Astrocyte of the cerebellum (primary cell): ENCODE results near the gene TSKS.
"Not testable (repeated sequence)": the region's sequence is repeated elsewhere in the genome, so short reads cannot be mapped to it uniquely, and the experiment has no call there.

ENCODE experiments used
- DNase-seq: peaks from one replicate; pipeline ENCODE4 v3.0.0-alpha.2; 2011; ENCODE audit warnings: low read depth
- H3K4me3 ChIP-seq: 2 replicates; pipeline ENCODE4 v1.5.1; 2011; ENCODE audit warnings: mild to moderate bottlenecking, low read depth, low read length, moderate library complexity
- CTCF ChIP-seq: IDR thresholded peaks from 2 replicates; pipeline ENCODE4 v1.5.1; 2012; ENCODE audit warnings: low read length, low read depth, moderate library complexity, mild to moderate bottlenecking; ENCODE audit errors: missing control alignments
- in situ Hi-C: cut with HindIII; loops from 2 replicates; pipeline ENCODE4 v1.10.0; 2017; ENCODE audit warnings: low sequenced_read_pairs

The TSKS gene

DNA sequence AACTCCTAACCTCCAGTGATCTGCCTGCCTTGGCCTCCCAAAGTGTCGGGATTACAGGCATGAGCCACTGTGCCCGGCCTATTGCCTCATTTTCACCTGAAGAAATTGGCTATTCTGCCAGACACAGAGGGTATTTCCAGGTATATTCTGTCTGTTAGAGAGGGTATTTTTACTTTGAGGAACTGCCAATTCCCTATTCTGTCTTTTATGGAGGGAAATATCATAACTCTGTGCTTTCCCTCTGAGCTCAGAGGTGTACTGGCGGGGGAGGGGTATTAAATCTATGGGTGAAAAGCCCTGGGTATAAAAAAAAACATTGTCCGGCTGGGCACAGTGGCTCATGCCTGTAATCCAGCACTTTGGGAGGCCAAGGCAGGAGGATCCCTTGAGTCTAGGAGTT, 24.8 kb downstream of the TSKS start:
- no peak for TF ChIP-seq CTCF
- no peak overlapping the region for H3K4me3 ChIP-seq
- DNase-seq: no peak
- in situ Hi-C loops: no loop called here

- no peak for DNase-seq
- no peak for TF ChIP-seq CTCF
- in situ Hi-C loops: no loop called here
- H3K4me3 ChIP-seq: no peak overlapping the region
These were observed 32.9 kb downstream of the TSKS start for GRCh38 chr19:49730166-49730565.

DNA sequence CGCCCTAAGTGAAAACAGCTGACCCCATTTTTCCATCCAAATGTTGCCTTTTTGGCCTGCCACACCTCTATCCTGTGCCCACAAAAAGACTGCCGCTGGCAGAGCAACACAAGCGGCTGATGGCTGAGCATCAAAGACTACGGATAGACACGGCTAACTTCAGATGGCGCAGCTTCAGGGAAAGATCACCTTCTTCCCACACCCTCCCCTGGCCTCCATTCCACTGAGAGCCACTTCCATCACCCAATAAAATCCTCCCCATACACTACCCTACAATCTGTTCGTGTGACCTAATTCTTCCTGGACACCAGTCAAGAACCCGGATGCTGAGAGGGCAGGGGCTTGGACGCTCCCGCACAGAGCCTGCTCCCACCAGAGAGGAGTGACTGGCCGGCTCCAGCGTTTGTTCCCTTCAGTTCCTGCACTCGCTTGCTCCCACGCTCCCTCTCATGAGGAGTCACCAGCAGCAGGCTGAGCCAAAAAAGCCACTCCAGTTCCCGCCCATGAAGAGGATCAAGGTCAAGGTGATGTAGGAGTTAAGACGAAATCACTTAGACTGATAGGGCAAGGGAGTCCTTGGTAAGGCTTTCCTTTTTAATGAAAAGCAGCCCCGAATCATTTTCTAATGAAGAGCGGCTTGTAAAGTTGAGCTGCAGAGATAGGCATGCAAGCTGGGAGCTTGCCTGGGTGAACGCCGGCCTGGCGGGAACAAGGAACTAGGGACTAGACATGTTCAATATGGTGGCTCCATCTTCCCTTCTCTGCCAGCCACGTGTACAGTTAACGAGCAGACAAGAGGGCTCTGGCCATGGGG, 35.7 kb downstream of the TSKS start:
- H3K4me3 ChIP-seq: no peak overlapping the region
- no peak for TF ChIP-seq CTCF
- in situ Hi-C loops: no loop called here
- DNase-seq: no peak

DNA sequence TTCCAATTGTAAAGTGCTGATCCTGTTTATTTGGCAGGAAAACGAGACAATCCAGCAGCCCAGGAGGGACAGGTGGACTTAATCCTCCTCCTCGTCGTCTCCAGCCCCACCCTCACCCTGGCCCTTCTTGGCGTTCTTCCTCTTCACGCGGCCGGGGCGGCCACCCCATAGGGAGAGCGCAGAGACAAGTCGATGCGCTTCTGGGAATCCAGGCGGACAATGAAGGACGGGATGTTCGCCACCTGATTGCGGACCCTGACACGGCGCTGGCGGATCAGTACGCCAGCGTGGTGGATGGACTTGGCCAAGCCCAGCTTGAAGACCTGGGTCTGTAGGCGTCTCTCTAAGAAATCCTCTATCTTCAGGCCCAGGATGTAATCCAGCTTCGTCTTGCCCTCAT, 43.7 kb downstream of the TSKS start:
- DNase-seq, in situ Hi-C loops, H3K4me3 ChIP-seq: not testable (repeated sequence)

DNA sequence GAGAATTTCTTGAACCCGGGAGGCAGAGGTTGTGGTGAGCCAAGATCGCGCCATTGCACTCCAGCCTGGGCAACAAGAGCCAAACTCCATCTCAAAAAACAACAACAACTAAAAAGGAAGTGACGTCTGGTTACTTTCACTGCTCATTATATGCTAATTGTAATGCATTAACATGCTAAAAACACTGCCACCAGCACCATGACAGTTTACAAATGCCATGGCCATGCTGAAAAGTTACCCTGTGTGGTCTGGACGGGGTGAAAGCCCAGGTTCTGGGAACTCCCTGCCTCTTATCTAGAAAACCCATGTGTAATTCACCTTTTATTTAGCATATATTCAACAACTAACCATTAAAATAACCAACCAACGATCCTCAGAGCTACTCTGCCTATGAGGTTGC, 44.1 kb downstream of the TSKS start:
- no peak for TF ChIP-seq CTCF
- in situ Hi-C loops: no loop called here
- DNase-seq: no peak
- H3K4me3 ChIP-seq: no peak overlapping the region

DNA sequence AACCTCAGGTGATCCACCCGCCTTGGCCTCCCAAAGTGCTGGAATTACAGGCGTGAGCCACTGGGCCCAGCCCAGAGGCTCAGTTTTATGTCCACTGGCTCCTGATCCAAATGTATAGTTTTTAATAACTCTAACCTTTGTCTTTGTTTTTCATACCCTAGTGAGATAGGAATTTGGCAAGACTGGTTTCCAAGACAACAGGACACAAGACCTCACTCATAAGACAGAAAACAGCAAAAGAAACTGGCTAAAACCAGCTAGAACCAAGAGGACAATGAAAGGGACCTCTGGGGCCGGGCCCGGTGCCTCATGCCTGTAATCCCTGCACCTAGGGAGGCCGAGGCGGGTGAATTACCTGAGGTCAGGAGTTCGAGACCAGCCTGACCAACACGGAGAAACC, 44.6 kb downstream of the TSKS start:
- in situ Hi-C loops: no loop called here
- H3K4me3 ChIP-seq: no peak overlapping the region
- DNase-seq: peak; percentile 61
- no peak for TF ChIP-seq CTCF

DNA sequence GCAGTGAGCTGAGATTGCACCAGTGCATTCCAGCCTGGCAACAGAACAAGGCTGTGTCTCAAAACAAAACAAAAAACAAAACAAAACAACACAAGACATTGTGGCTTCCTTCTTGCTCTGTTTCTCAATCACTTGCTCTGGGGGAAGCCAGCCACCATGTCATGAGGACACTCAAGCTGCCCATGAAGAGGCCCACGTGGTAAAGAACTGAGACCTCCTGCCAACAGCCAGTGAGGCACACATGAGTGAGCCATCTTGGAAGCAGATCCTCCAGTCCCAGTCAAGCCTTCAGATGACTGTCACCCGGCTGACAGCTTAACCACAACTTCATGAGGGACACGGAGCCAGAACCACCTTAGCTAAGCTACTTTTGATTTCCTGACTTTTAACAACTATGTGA, 47.0 kb downstream of the TSKS start:
- TF ChIP-seq CTCF: no peak
- H3K4me3 ChIP-seq: no peak overlapping the region
- in situ Hi-C loops: no loop called here
- DNase-seq: no peak
